GM12873 (cell line): Measurements from ENCODE around the gene SOX13.

Experiments used
- CTCF ChIP-seq: IDR thresholded peaks from 2 replicates; pipeline ENCODE4 v1.5.1; 2012; ENCODE audit warnings: low read depth, mild to moderate bottlenecking, moderate library complexity, low read length, control low read depth; ENCODE audit not compliant: insufficient read depth; ENCODE audit errors: missing control alignments

The SOX13 gene

GRCh38 chr1:204167730-204168129, 94.8 kb downstream of the SOX13 start:
- no peak for TF ChIP-seq CTCF

- TF ChIP-seq CTCF = no peak
Measured at GRCh38 chr1:204169858-204170257, 96.9 kb downstream of the SOX13 start.

GRCh38 chr1:204170494-204171155, 97.7 kb downstream of the SOX13 start:
- no peak for TF ChIP-seq CTCF

GRCh38 chr1:204171751-204172178, 98.8 kb downstream of the SOX13 start:
- TF ChIP-seq CTCF = no peak

GRCh38 chr1:204172404-204173029, 99.6 kb downstream of the SOX13 start:
- TF ChIP-seq CTCF = no peak

GRCh38 chr1:204174958-204175357, 102.0 kb downstream of the SOX13 start:
- TF ChIP-seq CTCF = no peak

GRCh38 chr1:204176049-204176448, 103.1 kb downstream of the SOX13 start:
- no peak for TF ChIP-seq CTCF
